Stimulated activated CD8-positive, alpha-beta memory T cell treated with anti-CD3 and anti-CD28 coated beads, Interleukin-2, amount 100 ng/mL, for 48 hours (primary cell): ENCODE data around the gene PPFIBP2.
"Not testable (repeated sequence)": the region's sequence is repeated elsewhere in the genome, so short reads cannot be mapped to it uniquely, and the experiment has no call there.

Source experiments
- DNase-seq, 2 donors: peaks; one replicate each; pipeline ENCODE4 v3.0.0-alpha.2; 2020; ENCODE audit warnings: low read depth in 2 of 2

Gene PPFIBP2

GRCh38 chr11:7635708-7636107 is 121.9 kb downstream of the PPFIBP2 start:
- DNase-seq = no peak

- no peak for DNase-seq
Observed at GRCh38 chr11:7636350-7636749, 122.6 kb downstream of the PPFIBP2 start.

DNA sequence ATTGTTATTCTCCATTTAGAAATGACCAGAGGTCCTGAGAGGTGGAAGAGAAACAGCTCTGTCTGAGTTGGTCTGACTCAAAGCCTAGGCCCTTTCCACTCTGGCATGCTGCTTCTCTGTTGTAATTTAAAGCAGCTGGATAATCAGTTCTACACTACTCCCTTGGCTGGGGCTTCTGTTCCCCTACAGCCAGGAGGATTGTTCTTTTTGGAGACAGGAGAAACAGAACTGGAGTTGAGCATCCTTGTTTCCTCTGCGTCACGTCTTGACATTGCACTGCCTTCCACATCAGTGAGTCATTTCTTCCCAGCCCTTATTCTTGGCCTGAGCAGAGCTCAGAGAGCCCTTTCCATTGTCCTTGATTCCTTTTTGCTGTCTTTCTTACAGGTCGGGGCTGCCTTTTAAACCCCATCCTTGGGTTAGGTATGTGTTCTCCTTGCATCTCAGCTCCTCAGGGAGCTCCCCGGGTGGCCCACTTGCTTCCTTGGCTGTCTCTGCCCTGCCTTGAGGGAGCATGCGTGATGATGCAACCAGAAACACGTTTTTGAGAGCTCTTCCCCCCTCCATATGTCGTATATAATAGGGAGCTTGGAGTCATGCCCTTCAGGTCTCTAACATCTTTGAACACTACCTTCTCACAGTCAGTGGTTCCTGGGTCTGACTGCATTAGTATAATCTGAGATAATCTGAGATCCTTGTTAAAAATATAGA is 123.8 kb downstream of the PPFIBP2 start:
- DNase-seq = no peak

GRCh38 chr11:7638710-7639642 is 125.2 kb downstream of the PPFIBP2 start:
- DNase-seq = no peak

GRCh38 chr11:7639643-7640025 is 125.8 kb downstream of the PPFIBP2 start:
- DNase-seq = no peak

GRCh38 chr11:7640816-7641215 is 127.0 kb downstream of the PPFIBP2 start:
- no peak for DNase-seq

GRCh38 chr11:7642747-7643146 is 128.9 kb downstream of the PPFIBP2 start:
- no peak for DNase-seq

- DNase-seq = no peak
Observed at GRCh38 chr11:7643314-7643713, 129.5 kb downstream of the PPFIBP2 start.

DNA sequence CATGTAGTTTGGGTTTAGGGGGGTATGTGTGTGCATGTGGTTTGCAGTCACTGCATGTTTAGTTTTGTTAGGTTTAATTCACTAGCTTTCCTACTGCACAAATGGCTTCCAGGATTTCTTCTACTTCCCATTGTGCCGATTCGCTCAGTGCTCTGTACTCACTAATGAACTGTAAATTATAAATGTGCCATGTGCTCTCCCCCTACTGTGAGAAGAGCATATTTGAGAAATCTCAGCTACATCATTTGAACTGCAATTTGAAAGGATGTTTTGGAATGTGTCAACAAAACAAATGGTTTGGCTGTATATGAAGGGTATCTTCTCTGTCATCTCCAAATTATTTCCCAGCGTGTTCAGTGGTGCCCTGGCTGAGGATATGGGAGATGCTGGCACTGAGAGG is 131.4 kb downstream of the PPFIBP2 start:
- DNase-seq = no peak

DNA sequence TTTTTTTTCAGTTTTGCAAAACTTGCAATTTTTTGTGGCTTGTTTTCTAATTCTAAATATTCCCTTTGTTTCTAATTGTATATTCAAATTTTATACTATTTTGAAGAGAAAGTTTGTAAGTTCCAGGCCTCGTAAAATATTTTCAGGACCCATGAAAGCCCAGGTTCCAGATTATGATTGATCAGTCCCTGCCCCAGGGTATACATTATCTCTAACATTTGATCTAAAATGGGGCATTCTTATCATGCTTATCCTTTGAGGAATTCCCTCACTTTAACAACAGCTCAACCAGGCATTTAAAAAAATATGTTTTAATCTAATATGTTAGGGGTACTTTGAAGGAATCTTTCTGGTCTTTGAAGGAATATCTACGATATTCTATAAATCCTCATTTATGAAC is 133.1 kb downstream of the PPFIBP2 start:
- DNase-seq = no peak

DNA sequence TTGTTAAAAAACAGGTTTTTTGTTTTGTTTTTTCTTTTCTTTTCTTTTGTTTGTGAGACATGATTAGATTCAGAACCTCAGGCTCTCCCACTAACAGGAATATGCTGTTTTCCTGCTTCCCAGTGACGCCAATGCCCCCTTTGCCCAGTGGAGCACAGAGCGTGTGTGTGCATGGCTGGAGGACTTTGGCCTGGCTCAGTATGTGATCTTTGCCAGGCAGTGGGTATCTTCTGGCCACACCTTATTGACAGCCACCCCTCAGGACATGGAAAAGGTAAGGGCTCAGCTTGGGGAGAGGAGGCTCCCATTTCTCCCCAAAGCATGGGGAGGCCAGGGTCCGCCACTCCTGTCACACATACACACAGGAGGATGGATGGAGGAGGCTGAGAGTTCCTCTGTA is 134.5 kb downstream of the PPFIBP2 start:
- DNase-seq = no peak

DNA sequence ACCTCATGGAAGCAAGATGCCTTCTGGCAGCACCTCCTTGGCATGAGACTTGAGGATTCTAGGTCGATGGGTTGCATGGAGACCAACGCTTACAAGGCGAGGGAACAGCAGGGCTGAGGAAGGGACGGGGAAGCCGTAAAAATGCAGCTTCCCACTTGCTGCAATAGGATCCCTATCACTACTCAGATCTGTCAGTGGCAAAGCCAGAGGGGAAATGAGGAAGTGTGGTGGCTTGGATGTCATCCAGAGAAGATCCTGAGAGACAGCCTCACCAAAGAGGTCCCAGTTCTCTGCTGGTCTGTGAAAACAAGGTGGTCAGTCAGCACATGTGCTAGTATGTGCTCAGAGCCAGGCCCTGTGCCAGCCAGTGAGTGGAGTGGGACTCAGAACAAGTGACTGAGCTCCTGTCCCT is 137.3 kb downstream of the PPFIBP2 start:
- no peak for DNase-seq

- DNase-seq = no peak
Observed at GRCh38 chr11:7651700-7652099, 137.9 kb downstream of the PPFIBP2 start.

- DNase-seq = no peak
Observed at GRCh38 chr11:7654195-7654705, 140.5 kb downstream of the PPFIBP2 start.

DNA sequence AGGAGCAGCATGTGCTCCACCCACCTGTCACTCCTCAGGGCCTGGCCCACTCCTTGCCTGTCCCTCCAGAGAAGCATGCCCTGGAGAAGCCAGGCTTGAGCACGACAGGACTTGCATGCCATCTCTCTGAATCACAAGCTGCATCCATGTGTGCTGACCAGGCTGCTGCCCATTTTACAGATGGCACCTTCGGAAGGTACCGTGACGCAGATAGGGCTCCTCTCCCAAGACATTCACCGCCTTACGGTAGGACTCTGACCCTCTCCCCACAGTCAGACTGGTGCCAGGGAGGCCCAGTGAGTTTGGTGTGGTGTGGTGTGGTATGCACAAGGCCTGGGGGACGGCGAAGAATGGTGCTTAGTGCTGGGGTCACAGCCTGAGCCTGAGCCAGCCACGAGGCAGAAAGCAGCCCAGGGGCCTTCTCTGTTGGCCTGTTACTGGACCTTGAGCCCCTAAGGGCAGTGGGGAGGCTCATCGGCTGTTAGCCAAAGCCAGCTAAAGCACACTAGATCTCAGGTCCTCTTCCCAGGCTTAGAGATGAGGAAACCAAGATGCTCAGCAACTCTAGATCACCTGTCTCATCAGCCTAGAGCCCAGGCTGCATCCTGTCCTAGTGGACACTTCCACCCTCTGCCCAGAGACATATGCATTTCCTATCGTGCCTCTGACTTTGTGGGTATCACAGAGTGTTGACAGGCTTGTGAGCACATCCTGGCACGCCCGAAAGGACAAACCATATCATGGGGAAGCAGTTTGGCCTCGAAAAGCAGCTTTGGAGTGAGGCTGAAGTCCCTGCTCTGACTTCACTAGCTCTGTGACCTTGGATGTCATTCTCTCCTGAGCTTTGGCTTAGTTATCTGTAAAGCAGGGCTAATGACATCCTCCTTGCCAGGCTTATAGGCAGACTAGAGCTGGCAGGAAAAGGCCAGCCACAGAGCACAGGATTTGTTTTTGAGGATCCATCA is 141.7 kb downstream of the PPFIBP2 start:
- no peak for DNase-seq

- no peak for DNase-seq
Observed at GRCh38 chr11:7656704-7657103, 142.9 kb downstream of the PPFIBP2 start.

DNA sequence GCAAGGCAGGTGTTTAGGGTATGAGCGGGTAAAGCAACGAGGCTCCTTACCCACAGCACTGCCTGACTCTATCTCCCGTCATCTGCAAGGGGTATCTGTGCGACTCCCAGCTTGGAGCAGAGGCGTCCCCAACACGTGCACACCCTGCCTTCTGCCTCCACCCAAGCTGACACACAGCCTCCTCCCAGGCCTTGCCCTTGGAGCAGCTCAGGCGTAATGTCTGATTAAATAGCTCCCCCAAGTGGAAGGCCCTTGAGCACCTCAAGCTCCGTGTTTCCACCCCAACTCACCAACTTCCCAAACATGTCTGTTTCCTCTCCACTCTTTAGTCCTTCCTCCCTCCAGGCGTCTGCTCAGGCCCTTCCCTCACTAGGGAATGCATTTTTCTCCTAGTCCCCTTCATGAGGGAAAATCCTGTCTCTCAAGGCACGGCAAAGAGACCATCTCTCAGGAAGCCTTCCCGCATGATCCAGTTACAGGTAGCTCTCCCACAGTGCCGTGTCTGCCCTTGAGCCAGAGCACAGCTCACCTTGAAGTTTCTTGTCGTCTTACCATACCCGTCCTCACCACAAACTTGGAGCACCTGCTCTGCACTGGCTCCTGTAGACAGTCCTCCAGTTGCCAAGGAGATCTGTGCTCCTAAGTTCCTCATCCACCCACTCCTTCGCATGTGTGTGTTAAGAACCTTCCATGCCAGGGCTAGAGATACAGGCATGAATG is 143.7 kb downstream of the PPFIBP2 start:
- no peak for DNase-seq

DNA sequence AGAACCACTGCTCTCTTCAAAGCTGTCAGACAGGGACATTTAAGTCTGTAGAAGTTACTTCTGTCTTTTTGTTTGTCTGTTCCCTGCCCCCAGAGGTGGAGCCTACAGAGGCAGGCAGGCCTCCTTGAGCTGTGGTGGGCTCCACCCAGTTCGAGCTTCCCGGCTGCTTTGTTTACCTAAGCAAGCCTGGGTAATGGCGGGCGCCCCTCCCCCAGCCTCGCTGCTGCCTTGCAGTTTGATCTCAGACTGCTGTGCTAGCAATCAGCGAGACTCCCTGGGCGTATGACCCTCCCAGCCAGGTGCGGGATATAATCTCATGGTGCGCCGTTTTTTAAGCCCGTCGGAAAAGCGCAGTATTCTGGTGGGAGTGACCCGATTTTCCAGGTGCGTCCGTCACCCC is 149.7 kb downstream of the PPFIBP2 start:
- not testable (repeated sequence) for DNase-seq

DNA sequence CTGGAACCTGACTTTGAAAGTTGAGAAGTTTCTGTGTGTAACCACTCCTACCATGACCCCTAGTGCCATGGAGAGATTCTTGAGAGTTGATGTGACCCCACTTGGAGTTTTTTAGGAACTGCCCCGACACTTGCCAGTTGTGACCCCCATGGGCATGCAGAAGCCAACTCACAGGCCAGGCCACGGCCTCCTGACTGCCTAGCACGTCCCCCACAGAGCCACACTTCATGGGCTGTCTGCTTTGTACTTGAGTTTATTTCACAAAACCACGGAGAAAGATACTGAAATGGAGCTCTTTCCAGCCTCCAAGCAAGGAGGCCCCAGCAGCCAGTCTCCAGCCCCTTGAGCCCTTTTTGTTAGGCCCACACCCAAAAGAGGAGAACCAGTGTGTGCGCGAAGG is 151.1 kb downstream of the PPFIBP2 start:
- DNase-seq = no peak

- peak; percentile 57 to 75 for DNase-seq
Observed at GRCh38 chr11:7665473-7666291, 151.9 kb downstream of the PPFIBP2 start.
